ENCODE results near the gene NKX6-2.

NKX6-2 gene

DNA sequence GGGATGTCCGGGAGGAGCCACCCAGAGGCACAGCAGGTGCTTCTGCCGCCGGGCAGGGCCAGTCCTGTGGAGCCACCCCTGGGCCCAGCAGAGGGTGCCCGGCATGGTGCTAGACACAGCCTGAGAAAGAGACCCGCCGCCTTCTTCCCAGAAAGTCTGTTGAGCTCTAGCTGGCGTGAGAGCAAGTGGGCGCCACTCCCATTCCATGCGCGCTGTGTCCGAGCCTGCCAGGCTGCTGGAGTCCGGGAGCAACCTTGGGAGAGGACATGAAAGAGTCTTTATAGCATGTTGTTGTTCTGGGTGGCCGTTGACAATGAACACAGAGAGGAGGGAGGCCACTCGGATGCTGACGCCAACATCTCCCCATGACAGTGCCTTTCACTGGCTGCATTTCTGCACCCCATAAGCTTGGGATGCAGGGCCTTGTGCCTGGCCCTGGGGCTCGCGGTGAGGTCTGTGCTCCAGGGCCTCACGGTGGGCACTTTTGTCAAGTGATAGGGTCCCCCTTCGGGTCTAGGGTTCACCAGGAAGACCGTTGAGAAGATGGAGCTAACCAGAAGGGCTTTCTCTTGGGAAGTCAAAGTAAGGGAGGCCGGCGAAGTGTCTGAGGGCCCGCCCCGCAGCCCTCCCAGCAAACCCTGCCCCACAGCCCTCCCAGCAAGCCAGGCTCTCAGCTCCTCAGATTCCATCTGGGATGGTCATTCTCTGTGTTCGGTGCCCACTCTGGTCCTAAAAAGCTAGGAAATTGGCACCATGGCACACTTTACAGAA lies 47.3 kb downstream of the NKX6-2 start:
- DNase-seq (ENCODE audit: low read depth in 2 of 2), result no peak

DNA sequence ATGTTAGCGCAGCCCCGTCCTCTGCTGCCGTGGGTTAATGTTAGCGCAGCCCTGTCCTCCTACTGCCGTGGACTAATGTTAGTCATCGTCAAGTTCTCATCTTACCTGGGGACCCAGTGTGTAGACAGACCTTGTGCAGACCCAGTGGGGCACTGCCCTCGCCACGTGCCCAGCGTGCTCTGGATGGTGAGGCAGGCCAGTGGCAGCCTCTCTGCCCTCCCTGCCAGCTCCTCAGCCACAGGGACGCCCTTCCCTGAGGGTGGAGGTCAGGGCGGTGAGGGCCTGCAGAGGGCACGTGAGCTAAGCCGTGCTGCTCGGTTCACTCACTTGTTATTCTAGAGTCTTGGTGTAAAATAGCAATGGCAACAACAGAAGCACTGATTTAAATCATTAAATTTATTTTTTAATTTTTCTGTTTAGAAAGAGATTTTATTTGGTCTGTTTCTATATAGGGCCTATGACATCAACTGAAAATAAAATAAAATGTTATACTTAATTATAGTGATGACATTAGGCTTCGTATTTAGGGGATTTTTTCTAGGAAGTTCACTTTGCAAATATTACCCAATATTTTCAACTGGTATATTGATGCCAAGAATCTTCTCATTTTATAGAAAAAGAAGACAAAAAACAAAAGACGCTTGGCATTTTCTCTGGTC lies 48.4 kb downstream of the NKX6-2 start:
- no peak for DNase-seq (ENCODE audit: low read depth in 2 of 2)

DNA sequence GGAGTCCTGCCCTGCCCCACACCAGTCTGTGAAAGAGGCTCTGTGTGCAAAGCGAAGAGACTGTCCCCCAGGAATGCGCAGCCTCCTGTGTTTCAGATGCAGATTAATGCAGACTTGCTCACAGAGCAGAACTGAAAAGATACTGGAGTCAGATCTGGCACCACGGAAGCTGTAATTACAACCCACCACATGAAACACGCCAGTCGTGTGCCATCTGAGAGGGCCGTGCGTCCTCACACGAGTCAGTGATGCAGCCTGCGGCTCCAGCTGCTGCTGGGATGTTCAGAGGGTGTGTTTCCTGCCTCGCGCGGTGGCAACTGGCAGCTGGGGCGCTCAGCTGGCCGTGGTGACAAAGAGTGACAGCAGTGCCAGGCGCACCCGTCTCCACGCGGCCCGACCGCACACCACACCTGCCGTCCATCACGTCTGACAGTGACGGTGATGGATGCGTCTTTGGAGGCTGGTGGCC lies 50.0 kb downstream of the NKX6-2 start:
- DNase-seq (ENCODE audit: low read depth in 2 of 2), result no peak

DNA sequence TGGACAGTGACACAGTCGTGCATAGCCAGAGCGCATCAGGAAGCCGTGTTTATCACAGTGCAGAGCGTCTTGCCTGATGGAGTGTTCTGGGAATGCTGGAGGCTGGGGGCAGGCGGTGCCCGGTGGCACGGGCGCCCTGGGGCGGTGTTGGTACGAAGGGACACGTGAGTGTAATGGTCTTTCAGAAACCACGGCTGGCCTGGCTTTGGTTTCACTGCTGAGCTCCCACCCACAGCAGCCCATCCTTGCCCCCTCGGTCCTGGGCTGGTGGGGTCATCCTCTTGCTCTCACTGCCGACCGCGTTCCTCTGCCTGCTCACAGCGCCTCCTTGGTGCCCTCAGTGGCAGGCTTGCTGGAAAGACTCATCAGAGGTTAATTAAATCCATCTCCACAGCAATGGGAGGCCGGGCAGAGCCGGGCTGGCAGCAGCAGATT lies 50.6 kb downstream of the NKX6-2 start:
- no peak for DNase-seq (ENCODE audit: low read depth in 2 of 2)

DNA sequence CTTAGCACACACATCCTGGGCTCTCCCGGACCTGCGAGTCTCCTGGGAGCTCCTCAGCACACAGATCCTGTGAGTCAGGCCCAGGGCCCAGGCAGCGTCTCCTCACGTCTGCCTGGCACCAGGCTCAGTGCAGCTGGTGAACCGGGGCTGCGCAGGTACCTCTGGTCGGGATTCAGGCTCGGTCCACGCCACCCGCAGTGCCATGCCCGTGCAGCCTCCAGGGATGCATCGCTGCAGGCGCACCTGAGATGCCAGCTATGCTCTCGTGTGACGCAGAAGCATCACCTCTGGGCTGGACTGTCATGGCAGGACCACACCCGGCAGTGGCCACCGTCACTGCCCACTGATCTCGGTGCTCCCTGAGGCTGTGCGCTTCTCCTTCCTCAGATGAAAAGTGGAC lies 52.0 kb downstream of the NKX6-2 start:
- no peak for DNase-seq (ENCODE audit: low read depth in 2 of 2)
